ENCODE results near the gene MYH14.
"Not testable (repeated sequence)": the region's sequence is repeated elsewhere in the genome, so short reads cannot be mapped to it uniquely, and the experiment has no call there.

Gene MYH14

GRCh38 chr19:50228153-50228552 is 24.7 kb downstream of the MYH14 start:
- not testable (repeated sequence) for DNase-seq

- no peak for DNase-seq
Measured at GRCh38 chr19:50230379-50231351, 27.2 kb downstream of the MYH14 start.

GRCh38 chr19:50231417-50231816 is 28.0 kb downstream of the MYH14 start:
- DNase-seq: not testable (repeated sequence)

GRCh38 chr19:50231821-50232220 is 28.4 kb downstream of the MYH14 start:
- DNase-seq: no peak

- DNase-seq: no peak
Measured at GRCh38 chr19:50232600-50232999, 29.2 kb downstream of the MYH14 start.

- DNase-seq: no peak
Measured at GRCh38 chr19:50233308-50233910, 30.0 kb downstream of the MYH14 start.

- DNase-seq: not testable (repeated sequence)
Measured at GRCh38 chr19:50237493-50237892, 34.1 kb downstream of the MYH14 start.

- no peak for DNase-seq
Measured at GRCh38 chr19:50238043-50238442, 34.6 kb downstream of the MYH14 start.

GRCh38 chr19:50239921-50240590 is 36.6 kb downstream of the MYH14 start:
- no peak for DNase-seq

- DNase-seq: no peak
Measured at GRCh38 chr19:50242581-50242980, 39.2 kb downstream of the MYH14 start.

GRCh38 chr19:50244695-50245094 is 41.3 kb downstream of the MYH14 start:
- no peak for DNase-seq

GRCh38 chr19:50248413-50248812 is 45.0 kb downstream of the MYH14 start:
- no peak for DNase-seq

- DNase-seq: no peak
Measured at GRCh38 chr19:50248826-50249225, 45.4 kb downstream of the MYH14 start.

GRCh38 chr19:50249636-50250035 is 46.2 kb downstream of the MYH14 start:
- no peak for DNase-seq

- DNase-seq: no peak
Measured at GRCh38 chr19:50250450-50251136, 47.2 kb downstream of the MYH14 start.

GRCh38 chr19:50252111-50252886 is 48.9 kb downstream of the MYH14 start:
- no peak for DNase-seq

- DNase-seq: no peak
Measured at GRCh38 chr19:50252887-50253268, 49.5 kb downstream of the MYH14 start.

GRCh38 chr19:50255115-50255514 is 51.7 kb downstream of the MYH14 start:
- DNase-seq: no peak

GRCh38 chr19:50257141-50257540 is 53.7 kb downstream of the MYH14 start:
- DNase-seq: no peak

- no peak for DNase-seq
Measured at GRCh38 chr19:50258918-50259372, 55.5 kb downstream of the MYH14 start.

GRCh38 chr19:50261446-50261970 is 58.1 kb downstream of the MYH14 start:
- peak; percentile 39 for DNase-seq

- DNase-seq: no peak
Measured at GRCh38 chr19:50263176-50263575, 59.8 kb downstream of the MYH14 start.

Data from right forelimb (tissue), 1 donor.